Activated T-cell treated with anti-CD3 and anti-CD28 coated beads, Interleukin-2, amount 50 U/mL, for 72 hours (primary cell): ENCODE results near the gene CAPN7. TPM values are rescaled to one million over a fixed set of nuclear protein-coding genes. Genes with fewer than 3 reads are reported as not detected.

Experiments
- ATAC-seq, 2 donors: fragments of 150-1000 bp; cut with Tn5 transposase; replicated peaks in 1 of 2; 2 replicates each; pipeline ENCODE4 v1.10.0; 2021; ENCODE audit warnings: moderate library complexity in 2 of 2, mild to moderate bottlenecking in 1 of 2
- DNase-seq, 2 donors: peaks; one replicate each; pipeline ENCODE4 v3.0.0; 2021 to 2022; ENCODE audit warnings: mixed read lengths in 1 of 2
- H3K27ac Mint-ChIP-seq: one replicate; pipeline ENCODE4 v1.8.0; 2022; ENCODE audit warnings: mild to moderate bottlenecking, moderate library complexity, mixed read lengths
- H3K27me3 Mint-ChIP-seq: one replicate; pipeline ENCODE4 v1.8.0; 2022; ENCODE audit warnings: low read depth, mixed read lengths
- H3K36me3 Mint-ChIP-seq, 2 donors: one replicate each; pipeline ENCODE4 v1.8.0; 2022; ENCODE audit warnings: mixed read lengths in 2 of 2, mild to moderate bottlenecking in 1 of 2; ENCODE audit not compliant: insufficient read depth in 2 of 2
- H3K4me1 Mint-ChIP-seq: one replicate; pipeline ENCODE4 v1.8.0; 2022; ENCODE audit warnings: low read depth, mixed read lengths
- H3K4me3 Mint-ChIP-seq, 2 donors: one replicate each; pipeline ENCODE4 v1.8.0; 2022; ENCODE audit warnings: mild to moderate bottlenecking in 2 of 2, mixed read lengths in 2 of 2, moderate library complexity in 2 of 2
- H3K9me3 Mint-ChIP-seq, 2 donors: one replicate each; pipeline ENCODE4 v1.8.0; 2022; ENCODE audit warnings: mixed read lengths in 2 of 2
- total RNA-seq, 2 donors: library from RNA; stranded (reverse); gene quantifications; one replicate each; pipeline ENCODE4 v1.2.3, GENCODE V29; 2022

The CAPN7 gene
- total RNA-seq, 2 donors from 2014 or later, result 26.9 to 29.6 TPM

- H3K4me3 Mint-ChIP-seq, result no peak overlapping the region
- H3K27ac Mint-ChIP-seq, result no peak overlapping the region
- H3K27me3 Mint-ChIP-seq, result no peaks in the 10 kb centered on the region
- H3K36me3 Mint-ChIP-seq, result peaks cover 7 to 11% of the 10 kb centered on the region in 2 donors
- H3K4me1 Mint-ChIP-seq, result no peaks in the 10 kb centered on the region
- DNase-seq (no peak), ATAC-seq (no peak)
- no peaks in the 10 kb centered on the region for H3K9me3 Mint-ChIP-seq
Observed at GRCh38 chr3:15223685-15224572, 17.9 kb downstream of the CAPN7 start.

- H3K27ac Mint-ChIP-seq, result no peak overlapping the region
- peaks cover 3 to 6% of the 10 kb centered on the region in 2 donors for H3K36me3 Mint-ChIP-seq
Observed at GRCh38 chr3:15228147-15228546, 22.1 kb downstream of the CAPN7 start.

GRCh38 chr3:15229262-15229661, 23.2 kb downstream of the CAPN7 start:
- H3K4me1 Mint-ChIP-seq, result no peaks in the 10 kb centered on the region
- no peak overlapping the region for H3K27ac Mint-ChIP-seq
- ATAC-seq (no peak), DNase-seq (no peak)
- H3K9me3 Mint-ChIP-seq, result no peaks in the 10 kb centered on the region
- no peaks in the 10 kb centered on the region for H3K27me3 Mint-ChIP-seq
- H3K36me3 Mint-ChIP-seq, result peaks cover 3 to 6% of the 10 kb centered on the region in 2 donors
- H3K4me3 Mint-ChIP-seq, result no peak overlapping the region

More at GRCh38 chr3:15228147-15228546, 22.1 kb downstream of the CAPN7 start:
- Mint-ChIP-seq H3K4me3 (no peak overlapping the region), H3K9me3 (no peaks in the 10 kb centered on the region), H3K4me1 (no peaks in the 10 kb centered on the region), H3K27me3 (no peaks in the 10 kb centered on the region)
- no peak for DNase-seq
- no peak for ATAC-seq

- Mint-ChIP-seq H3K27me3 (no peaks in the 10 kb centered on the region), H3K4me1 (peaks cover 10% of the 10 kb centered on the region), H3K9me3 (no peaks in the 10 kb centered on the region), H3K36me3 (peaks cover 8 to 15% of the 10 kb centered on the region in 2 donors), H3K4me3 (no peak overlapping the region), H3K27ac (no peak overlapping the region)
- ATAC-seq (peak; percentile 49 to 53), DNase-seq (peak; percentile 28 to 54)
Observed at GRCh38 chr3:15241341-15241740, 35.3 kb downstream of the CAPN7 start.

- no peaks in the 10 kb centered on the region for H3K27me3 Mint-ChIP-seq
- H3K4me1 Mint-ChIP-seq, result peaks cover 10% of the 10 kb centered on the region
- DNase-seq, result no peak
- H3K9me3 Mint-ChIP-seq, result no peaks in the 10 kb centered on the region
- no peak for ATAC-seq
- H3K27ac Mint-ChIP-seq, result no peak overlapping the region
- no peak overlapping the region for H3K4me3 Mint-ChIP-seq
- H3K36me3 Mint-ChIP-seq, result peaks cover 11 to 18% of the 10 kb centered on the region in 2 donors
Observed at GRCh38 chr3:15243822-15244482, 37.9 kb downstream of the CAPN7 start.

GRCh38 chr3:15246186-15246585, 40.1 kb downstream of the CAPN7 start:
- Mint-ChIP-seq H3K27ac (no peak overlapping the region), H3K4me1 (peaks cover 10% of the 10 kb centered on the region), H3K27me3 (no peaks in the 10 kb centered on the region), H3K4me3 (no peak overlapping the region), H3K36me3 (peaks cover 11 to 21% of the 10 kb centered on the region in 2 donors), H3K9me3 (no peaks in the 10 kb centered on the region)
- no peak for ATAC-seq
- DNase-seq, result no peak

GRCh38 chr3:15253023-15253697, 47.1 kb downstream of the CAPN7 start:
- H3K9me3 Mint-ChIP-seq, result no peaks in the 10 kb centered on the region
- ATAC-seq (peak in 1 of 2 donors; percentile 71), DNase-seq (no peak)
- peak overlapping the region; percentile 89 for H3K27ac Mint-ChIP-seq
- H3K4me1 Mint-ChIP-seq, result peaks cover 9% of the 10 kb centered on the region
- peaks cover 3 to 16% of the 10 kb centered on the region in 2 donors for H3K36me3 Mint-ChIP-seq
- no peaks in the 10 kb centered on the region for H3K27me3 Mint-ChIP-seq
- H3K4me3 Mint-ChIP-seq, result peak overlapping the region in 1 of 2 donors; percentile 9

- DNase-seq (no peak), ATAC-seq (no peak)
- Mint-ChIP-seq H3K4me1 (peaks cover 9% of the 10 kb centered on the region), H3K27me3 (no peaks in the 10 kb centered on the region), H3K9me3 (no peaks in the 10 kb centered on the region), H3K4me3 (no peak overlapping the region), H3K36me3 (peaks cover 6 to 18% of the 10 kb centered on the region in 2 donors), H3K27ac (peak overlapping the region; percentile 68)
Observed at GRCh38 chr3:15255215-15255614, 49.2 kb downstream of the CAPN7 start.

- DNase-seq (no peak), ATAC-seq (no peak)
- peaks cover 6 to 12% of the 10 kb centered on the region in 2 donors for H3K36me3 Mint-ChIP-seq
- H3K4me3 Mint-ChIP-seq, result no peak overlapping the region
- peaks cover 9% of the 10 kb centered on the region for H3K4me1 Mint-ChIP-seq
- H3K27me3 Mint-ChIP-seq, result no peaks in the 10 kb centered on the region
- H3K27ac Mint-ChIP-seq, result no peak overlapping the region
- H3K9me3 Mint-ChIP-seq, result no peaks in the 10 kb centered on the region
Observed at GRCh38 chr3:15256861-15257341, 50.9 kb downstream of the CAPN7 start.

GRCh38 chr3:15258720-15259119, 52.7 kb downstream of the CAPN7 start:
- no peaks in the 10 kb centered on the region for H3K27me3 Mint-ChIP-seq
- no peaks in the 10 kb centered on the region for H3K4me1 Mint-ChIP-seq
- peaks cover 6 to 7% of the 10 kb centered on the region in 2 donors for H3K36me3 Mint-ChIP-seq
- H3K4me3 Mint-ChIP-seq, result no peak overlapping the region
- peak overlapping the region; percentile 48 for H3K27ac Mint-ChIP-seq
- no peaks in the 10 kb centered on the region for H3K9me3 Mint-ChIP-seq
- ATAC-seq (no peak), DNase-seq (no peak)

- H3K4me1 Mint-ChIP-seq, result no peaks in the 10 kb centered on the region
- H3K27ac Mint-ChIP-seq, result peak overlapping the region; percentile 3
- ATAC-seq (no peak), DNase-seq (no peak)
- H3K9me3 Mint-ChIP-seq, result no peaks in the 10 kb centered on the region
- peaks cover 6 to 7% of the 10 kb centered on the region in 2 donors for H3K36me3 Mint-ChIP-seq
- no peak overlapping the region for H3K4me3 Mint-ChIP-seq
- H3K27me3 Mint-ChIP-seq, result no peaks in the 10 kb centered on the region
Observed at GRCh38 chr3:15260531-15260930, 54.5 kb downstream of the CAPN7 start.

- H3K36me3 Mint-ChIP-seq, result peaks cover 3% of the 10 kb centered on the region in 2 donors
- H3K9me3 Mint-ChIP-seq, result no peaks in the 10 kb centered on the region
- H3K4me3 Mint-ChIP-seq, result no peak overlapping the region
- ATAC-seq (no peak), DNase-seq (no peak)
- peak overlapping the region; percentile 81 for H3K27ac Mint-ChIP-seq
- H3K4me1 Mint-ChIP-seq, result peaks cover 6% of the 10 kb centered on the region
- no peaks in the 10 kb centered on the region for H3K27me3 Mint-ChIP-seq
Observed at GRCh38 chr3:15261274-15261673, 55.2 kb downstream of the CAPN7 start.

GRCh38 chr3:15262021-15262420, 56.0 kb downstream of the CAPN7 start:
- peaks cover 11% of the 10 kb centered on the region for H3K4me1 Mint-ChIP-seq
- no peaks in the 10 kb centered on the region for H3K27me3 Mint-ChIP-seq
- H3K27ac Mint-ChIP-seq, result peak overlapping the region; percentile 81
- ATAC-seq (no peak), DNase-seq (no peak)
- H3K4me3 Mint-ChIP-seq, result no peak overlapping the region
- H3K9me3 Mint-ChIP-seq, result no peaks in the 10 kb centered on the region
- peaks cover 3% of the 10 kb centered on the region in 2 donors for H3K36me3 Mint-ChIP-seq
